ENCODE data around the gene PITX3.
"Not testable (repeated sequence)": the region's sequence is repeated elsewhere in the genome, so short reads cannot be mapped to it uniquely, and the experiment has no call there.

The PITX3 gene

DNA sequence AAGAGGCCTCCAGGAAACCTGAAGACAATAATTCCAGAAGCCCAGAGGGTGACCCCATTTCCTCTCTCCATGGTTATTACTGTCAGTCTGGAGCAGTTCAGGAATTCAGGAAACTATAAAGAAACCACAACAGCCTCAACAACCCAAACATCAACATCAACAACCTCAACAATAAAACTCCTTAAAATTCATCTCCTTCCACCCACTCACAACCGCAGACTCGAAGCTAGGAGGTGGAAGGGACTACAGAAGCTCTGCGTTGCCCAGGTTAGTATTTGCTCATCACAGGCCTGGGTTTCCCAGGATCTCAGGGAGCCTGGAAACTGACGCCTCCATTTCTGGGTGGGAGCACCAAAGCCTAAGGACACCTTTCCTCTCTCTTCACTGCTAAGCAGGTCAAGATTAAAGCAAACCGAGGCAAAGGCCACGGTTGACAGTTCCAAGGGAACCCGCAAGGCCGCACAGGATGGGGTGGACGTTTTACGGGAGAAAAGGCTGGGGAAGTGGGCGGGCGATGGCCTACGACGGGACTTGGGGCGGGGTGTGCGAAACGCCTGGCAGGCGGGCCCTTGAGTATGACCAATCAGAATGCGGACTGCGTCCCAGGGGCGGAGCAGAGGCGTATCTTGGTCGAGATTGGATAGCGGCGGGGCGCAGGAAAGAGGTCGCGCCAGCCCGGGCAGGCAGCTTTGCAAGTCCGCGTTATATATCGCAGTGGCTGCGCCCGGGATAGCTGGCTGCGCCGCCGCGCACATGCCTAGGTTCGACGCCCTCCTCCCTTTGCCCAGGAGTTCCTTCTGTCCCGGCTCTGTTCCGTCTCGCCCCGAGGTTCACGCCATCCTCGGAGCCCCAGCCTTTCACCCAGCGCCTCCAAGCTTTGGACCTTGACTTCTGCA lies 15.4 kb downstream of the PITX3 start, which contains the start of gene ELOVL3:
ELOVL3 (plus strand) TSS at position 654 of the 896 bp plus-strand sequence. CDS start 250 bp downstream, outside the sequence.
- DNase-seq = peak; percentile 98

DNA sequence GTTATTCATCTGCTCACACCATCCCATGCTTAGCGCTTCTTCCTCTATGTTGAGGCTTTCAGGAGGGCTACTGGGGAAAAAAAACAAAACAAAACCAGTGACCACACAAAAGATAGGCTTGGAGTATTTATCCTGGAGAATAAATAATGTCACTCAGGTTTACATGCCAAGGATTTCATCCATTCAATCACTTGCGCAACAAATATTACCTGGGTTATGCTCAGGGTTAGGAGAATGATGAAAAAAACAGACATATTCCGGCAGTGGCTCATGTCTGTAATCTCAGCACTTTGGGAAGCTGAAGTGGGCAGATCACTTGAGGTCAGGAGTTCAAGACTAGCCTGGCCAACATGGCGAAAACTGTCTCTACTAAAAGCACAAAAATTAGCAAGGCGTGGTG lies 18.5 kb downstream of the PITX3 start:
- DNase-seq = no peak

DNA sequence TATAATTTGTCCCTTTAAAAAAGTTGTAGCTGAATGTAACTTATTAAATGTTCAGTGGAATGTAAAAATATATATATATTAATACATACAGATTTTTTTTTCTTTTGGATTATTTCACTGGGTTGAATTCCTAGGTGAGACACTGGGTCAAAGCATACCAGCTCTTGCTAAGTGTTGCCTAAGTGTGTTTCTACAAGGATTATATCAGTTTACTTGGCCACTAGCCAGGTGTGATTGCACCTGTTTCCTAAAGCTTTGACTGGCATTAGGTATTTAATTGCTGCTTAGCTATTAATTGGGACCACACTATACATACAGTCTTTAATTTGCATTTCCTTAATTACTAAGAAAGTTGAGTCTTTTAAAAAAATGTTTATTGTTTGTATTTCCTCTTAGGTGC lies 20.7 kb downstream of the PITX3 start:
- no peak for DNase-seq

DNA sequence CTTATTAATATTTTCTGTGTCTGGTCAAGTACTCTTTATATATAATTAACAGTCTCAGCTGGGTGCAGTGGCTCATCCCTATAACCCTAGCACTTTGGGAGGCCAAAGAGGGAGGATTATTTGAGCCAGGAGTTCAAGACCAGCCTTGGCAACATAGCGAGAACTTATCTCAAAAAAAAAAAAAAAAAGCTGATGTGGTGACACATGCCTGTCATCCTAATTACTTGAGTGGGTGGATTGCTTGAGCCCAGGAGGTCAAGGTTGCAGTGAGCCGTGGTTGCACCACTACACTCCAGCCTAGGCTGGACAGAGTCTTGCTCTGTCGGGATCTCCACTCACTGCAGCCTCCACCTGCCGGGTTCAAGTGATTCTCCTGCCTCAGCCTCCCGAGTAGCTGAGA lies 21.9 kb downstream of the PITX3 start:
- no peak for DNase-seq

DNA sequence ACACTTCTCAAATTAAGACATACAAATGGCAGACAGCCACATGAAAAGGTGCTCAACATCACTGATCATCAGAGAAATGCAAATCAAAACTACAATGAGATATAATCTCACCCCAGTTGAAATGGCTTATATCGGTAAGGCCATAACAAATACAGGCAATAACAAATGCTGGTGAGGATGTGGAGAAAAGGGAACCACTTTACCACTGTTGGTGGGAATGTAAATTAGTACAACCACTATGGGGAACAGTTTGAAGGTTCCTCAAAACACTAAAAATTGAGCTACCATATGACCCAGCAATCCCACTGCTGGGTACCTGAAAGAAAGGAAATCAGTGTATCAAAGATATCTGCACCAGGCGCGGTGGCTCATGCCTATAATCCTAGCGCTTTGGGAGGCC lies 27.7 kb downstream of the PITX3 start:
- DNase-seq = not testable (repeated sequence)

DNA sequence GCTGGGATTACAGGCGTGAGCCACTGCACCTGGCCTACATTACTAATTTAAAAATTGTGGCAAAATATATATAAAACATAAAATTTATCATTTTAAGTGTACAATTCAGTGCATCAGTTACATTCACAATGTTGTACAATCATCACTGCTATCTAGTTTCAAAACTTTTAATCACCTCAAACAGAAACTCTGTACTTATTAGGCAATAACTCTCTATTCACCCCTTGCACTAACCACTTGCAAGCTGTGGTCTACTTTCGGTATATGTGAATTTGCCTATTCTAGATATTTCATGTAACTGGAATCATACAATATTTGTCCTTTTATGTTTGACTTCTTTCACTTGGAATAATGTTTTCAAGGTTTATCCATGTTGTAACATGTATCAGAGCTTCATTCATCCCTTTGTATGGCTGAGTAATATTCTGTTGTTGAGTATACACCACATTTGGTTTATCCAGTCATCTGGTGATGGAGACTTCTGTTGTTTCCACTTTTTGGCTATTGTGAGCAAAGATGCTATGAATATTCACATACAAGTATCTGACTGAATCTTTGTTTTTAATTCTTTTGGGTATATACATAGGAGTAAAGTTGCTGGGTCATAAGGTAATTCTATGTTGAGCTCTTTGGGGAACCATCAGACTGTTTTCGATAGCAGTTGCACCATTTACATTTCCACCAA lies 29.6 kb downstream of the PITX3 start:
- DNase-seq = no peak

DNA sequence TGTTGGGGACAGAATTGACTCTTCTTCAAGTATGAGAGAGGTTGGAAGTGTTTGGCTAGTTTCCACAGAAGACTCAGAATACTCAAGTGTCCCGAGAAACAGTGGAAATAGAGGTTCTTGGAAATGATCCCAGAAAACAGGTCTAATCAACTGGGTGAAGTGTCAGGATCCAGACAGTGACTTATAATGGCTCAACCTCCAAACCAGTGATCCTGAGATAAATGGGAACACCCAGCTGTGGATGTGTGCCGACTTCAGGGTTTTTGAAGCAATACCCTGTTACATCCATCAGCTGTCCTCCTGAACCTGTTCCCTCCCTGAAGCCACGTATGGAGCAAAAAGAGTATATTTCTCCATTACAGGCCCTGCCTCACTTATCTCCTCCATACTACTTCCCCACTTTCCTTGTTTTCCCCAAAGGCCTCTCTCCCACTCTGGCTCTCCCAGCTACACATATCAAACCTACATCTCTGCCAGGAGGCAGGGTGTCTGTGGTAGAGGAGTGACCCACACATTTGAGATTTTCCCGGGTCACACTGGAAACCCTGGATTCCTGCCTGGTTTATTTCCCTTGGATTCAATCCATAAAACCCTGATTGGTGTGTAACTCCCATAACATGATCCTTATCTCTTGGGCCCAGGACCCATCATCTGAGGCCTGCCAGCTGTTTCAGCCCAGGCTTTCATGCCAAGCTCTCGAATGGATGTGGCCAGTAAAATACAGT lies 32.8 kb downstream of the PITX3 start:
- DNase-seq = no peak

DNA sequence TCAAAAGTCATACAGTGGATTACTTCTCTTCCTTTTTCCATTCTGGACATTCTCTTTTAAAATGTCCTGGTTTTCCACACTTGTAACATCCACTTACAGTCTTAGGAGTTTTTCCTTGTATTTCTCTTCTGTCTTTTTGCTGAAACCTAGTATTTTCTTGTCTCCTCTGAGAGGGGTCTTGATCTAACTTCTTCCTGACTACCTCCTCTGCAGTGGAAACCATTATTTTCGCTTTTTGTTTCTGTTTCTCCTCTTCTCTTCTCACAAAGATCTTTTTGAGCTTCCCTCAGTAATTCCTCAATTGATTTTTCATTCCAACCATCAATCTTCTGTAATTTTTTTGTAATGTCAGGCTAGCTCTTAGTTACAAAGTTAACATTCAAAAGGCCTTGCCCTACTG lies 38.9 kb downstream of the PITX3 start:
- no peak for DNase-seq

DNA sequence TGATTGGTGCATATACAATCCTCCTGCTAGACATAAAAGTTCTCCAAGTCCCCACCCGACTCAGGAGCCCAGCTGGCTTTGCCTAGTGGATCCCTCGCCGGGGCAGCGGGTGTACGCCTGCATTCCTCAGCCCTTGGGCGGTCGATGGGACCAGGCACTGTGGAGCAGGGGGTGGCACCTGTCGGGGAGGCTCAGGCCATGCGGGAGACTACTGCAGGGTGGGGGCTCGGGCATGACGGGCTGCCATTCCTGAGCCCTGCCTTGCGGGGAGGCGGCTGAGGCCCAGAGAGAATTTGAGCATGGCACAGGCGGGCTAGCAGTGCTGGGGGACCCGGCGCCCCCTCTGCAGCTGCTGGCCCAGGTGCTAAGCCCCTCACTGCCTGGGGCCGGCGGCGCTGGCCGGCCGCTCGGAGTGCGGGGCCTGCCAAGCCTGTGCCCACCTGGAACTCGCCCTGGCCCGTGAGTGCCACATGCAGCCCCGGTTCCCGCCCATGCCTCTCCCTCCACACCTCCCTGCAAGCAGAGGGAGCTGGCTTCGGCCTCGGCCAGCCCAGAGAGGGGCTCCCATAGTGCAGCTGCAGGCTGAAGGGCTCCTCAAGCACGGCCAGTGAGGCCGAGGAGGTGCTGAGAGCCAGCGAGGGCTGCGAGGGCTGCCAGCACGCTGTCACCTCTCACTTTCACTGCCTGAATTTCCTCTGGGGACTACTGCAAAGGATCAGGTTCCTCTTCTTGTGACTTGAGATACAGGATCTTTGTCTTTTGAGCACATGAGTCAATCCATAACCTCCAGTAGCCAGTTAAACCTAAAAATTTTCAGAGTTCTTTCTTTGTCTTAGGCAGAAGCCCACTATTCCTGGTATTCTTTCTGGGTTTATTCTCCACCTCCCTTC lies 40.3 kb downstream of the PITX3 start:
- DNase-seq = no peak

DNA sequence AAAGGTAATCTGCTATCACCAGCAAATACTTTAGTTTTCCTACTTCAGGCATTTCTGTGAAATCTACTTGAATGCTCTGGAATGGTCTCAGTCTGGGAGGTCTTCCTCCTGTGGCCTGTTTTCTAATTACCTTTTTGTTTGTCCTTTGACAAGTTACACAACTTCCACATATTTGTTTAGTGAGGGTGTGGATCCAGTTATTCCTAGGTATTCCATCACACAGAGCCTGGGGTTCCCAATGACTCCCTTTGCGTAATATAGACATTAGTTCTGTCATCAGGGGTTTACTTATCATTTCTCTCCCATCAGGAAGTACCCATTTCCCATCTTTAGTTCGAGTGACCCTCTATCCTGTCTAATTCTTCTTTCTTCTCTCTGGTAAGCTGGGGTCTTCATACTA lies 43.3 kb downstream of the PITX3 start:
- no peak for DNase-seq

DNA sequence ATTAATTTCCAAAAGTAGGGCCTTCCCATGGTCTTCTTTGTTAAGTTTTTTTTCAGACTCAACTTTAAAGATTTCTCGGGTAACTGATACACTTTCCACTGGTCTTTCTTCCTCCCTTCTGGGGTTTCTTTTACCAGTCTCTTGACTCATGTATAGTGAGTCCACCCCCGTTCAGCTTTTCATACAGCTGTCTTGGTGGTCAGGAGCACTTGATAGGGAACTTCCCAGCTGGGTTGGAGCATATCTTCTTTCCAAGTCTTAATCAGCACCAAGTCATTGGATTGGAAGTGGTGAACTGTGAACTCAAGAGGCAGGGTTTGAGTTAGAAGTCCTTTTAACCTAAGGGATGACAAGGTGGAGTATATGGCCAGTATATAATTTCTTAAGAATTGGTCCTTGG lies 44.4 kb downstream of the PITX3 start:
- DNase-seq = no peak

DNA sequence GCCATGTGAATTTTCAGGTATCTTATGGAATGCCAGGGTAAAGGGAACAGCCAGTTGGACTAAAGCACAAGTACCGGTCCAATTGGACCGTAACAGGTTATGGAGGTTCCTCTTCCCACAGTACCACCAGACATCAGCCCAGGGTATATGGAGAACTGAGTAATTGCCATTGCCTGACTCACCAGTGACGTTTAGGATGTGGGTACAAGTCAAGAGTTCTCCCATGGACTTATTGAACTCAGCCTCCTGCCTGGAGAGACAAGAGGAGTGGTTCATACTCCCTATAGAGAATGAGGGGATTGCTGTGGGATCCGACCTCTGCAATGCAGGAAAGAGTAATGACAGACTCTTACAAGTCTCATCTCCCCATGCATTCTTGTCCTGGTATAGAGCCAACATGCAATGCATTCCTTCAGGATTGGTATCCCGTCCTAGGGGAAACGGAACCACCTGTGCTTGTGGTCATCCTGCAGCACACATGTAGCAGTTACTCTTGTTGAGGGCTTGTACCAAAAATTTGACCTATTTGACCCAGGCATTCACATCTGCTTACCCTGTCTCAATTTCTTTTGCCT lies 45.9 kb downstream of the PITX3 start:
- no peak for DNase-seq

DNA sequence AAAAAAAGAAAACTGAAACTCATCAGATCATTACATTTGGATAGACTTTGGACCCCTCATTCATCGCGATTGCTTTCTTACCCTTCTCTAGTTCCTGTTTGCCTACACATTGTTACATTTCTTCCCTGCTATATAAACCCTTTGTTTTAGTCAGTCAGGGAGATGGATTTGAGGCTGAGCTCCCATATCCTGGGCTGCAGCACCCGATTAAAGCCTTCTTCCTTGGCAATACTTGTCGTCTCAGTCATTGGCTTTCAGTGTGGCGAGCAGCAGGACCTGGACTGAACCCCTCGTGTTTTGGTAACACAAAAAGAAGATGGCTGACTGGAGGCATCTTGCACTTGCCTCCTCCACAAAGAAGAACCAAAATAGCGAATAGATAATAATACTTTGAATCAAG lies 49.4 kb downstream of the PITX3 start:
- DNase-seq = no peak

DNA sequence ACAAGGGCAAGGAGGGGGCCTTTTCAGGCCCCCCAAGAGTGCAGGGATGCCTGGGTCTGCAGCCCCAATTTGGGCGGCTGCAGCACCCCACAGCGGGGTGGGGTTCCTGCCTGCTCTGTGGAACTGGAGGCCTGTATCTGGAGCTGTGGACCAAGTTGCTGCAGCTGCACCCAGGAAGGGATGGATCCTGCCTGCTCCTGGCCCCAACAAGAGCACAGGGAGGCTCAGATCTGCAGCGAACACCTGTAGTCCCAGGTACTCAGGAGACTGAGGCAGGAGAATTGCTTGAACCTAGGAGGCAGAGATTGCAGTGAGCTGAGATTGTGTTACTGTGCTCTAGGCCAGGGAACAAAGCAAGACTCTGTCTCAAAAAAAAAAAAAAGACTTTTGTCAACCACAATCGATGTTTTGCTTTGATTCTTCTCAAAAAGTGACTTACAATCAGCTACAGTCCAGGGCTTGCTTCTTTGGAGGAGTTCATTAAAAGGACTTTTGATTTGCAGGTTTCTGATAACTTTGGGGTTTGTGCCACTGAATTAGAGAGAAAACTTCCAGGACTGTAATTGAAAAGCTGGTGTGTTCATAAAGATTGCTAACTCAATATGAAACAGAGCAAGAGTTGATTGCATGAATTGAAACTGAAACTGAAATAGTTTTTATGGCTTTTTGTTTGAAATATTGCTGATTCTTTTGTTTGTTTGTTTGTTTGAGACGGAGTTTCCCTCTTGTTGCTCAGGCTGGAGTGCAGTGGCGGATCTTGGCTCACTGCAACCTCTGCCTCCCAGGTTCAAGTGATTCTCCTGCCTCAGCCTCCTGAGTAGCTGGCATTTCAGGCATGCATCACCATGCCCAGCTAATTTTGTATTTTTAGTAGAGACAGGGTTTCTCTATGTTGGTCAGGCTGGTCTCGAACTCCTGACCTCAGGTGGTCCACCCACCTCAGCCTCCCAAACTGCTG lies 52.1 kb downstream of the PITX3 start:
- not testable (repeated sequence) for DNase-seq

DNA sequence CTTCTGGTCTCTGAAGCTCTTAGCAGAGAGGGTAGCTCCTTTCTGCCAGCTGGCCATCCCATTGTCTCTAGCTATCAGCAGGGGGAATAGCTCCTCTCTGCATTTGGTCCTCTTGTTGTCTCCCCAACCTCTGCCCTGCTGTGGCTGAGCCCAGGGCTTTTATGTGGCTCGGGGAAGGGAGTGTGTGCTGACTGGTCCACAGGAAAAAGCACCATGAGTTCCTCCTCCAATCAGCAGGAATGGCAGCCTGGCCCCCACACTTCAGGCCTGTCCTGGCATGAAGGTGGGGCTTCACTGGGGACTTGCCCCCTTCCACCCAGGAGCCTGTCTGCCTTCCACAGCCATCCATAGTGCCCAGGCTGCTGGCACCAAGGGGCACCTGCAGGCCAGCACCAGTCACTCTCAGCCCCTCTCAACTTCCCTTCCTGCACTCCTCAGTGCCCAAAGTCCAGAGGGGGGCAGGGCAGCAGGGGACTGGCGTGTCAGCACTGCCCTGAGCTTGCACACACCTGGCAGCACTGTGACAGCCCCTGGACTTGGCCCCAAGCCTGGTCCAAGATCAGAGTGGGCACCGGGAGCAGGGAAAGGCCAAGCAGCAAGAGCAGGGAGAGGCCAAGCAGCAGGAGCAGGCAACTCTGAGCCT lies 52.9 kb downstream of the PITX3 start:
- no peak for DNase-seq

DNA sequence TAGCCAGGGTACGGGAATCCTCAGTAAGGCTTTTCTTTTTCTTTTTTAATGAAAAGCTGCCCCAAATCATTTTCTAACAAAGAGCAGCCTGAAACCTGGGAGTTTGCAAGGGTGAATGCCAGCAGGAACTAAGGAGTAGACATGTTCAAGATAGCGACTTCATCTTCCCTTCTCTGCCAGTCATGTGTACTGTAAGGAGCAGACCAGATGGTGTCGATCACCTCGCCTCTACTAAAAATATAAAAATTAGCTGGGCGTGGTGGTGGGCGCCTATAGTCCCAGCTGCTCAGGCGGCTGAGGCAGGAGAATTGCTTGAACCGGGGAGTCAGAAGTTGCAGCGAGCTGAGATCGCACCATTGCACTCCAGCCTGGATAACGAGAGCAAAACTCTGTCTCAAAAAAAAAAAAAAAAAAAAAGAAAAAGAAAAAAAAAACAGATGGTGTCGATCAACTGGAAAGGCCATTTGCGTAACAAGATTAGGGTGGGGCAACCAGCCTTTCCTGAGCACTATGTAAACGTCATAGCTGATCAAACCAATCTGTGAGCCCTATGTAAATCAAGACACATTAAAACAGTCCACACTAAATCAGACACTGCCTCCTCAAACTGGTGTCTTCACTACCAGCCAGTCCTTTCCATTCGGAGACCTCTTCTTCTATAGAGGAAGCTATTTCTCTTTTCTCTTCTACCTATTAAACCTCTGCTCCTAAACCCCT lies 55.3 kb downstream of the PITX3 start:
- peak; percentile 13 for DNase-seq

DNA sequence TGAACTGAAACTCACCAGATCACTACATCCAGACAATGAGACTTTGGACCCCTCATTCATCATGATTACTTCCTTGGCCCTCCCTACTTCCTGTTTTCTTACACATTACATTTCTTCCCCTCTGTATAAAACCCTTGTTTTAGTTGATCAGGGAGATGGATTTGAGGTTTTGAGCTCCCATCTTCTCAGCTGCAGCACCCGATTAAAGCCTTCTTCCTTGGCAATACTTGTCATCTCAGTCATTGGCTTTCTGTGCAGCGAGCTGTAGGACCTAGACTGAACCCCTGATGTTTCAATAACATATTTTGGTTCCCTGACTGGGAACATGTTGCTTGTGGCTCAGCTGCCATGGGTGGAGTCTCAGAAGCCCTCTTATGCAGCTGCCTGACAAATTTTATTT lies 56.0 kb downstream of the PITX3 start:
- DNase-seq = no peak

DNA sequence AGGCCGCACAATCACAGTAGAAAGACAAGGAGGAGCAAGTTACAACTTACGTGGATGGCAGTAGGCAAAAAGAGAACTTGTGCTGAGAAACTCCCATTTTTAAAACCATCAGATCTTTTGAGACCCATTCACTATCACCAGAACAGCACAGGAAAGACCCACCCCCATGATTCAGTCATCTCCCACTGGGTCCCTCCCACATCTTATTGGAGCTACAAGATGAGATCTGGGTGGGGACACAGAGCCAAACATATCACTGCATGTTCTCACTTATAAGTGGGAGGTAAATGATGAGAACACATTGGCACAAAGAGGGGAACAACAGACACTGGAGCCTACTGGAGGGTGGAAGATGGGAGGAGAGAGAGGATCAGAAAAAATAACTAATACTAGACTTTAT lies 56.7 kb downstream of the PITX3 start:
- no peak for DNase-seq
